ENCODE results near the gene SETD3. TPM values are rescaled to one million over a fixed set of nuclear protein-coding genes. Genes with fewer than 3 reads are reported as not detected.
A peak's percentile ranks its signal among the peaks of the same experiment; 100 is the strongest.

Gene SETD3
- polyA plus RNA-seq, 1 donor from 2014 or later = 27.8 TPM

DNA sequence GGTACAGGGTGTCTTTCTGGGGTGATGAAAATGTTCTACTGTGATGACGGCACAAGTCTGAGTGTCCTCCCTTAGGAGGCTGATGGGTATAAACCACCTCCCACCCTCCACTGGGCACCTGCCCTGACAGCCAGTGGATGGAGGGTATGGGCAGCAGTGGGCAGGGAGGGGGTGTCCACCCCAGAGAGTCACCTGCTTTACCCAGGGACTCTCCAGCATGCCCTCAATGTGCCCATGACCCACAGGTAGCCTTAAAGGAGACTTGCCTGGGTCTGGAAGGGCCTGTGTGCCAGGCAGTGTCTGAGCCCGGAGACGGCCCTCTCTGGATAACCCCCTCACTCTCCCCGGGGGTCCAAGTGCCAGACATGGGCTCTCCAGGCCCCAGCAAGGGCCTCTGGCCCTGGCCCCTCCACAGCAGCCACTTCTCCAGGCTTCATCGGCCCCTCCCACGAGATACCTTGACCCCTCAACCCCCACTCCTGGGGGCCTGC is 39.3 kb upstream of the SETD3 start:
- Mint-ChIP-seq H3K36me3 (no peaks in the 10 kb centered on the region), H3K9me3 (no peaks in the 10 kb centered on the region), H3K27me3 (no peaks in the 10 kb centered on the region), H3K4me1 (no peaks in the 10 kb centered on the region), H3K27ac (peak overlapping the region in 1 of 3 donors; percentile 96), H3K4me3 (no peak overlapping the region)

GRCh38 chr14:99519347-99519881 is 38.8 kb upstream of the SETD3 start:
- Mint-ChIP-seq H3K27me3 (no peaks in the 10 kb centered on the region), H3K4me1 (no peaks in the 10 kb centered on the region), H3K9me3 (no peaks in the 10 kb centered on the region), H3K27ac (no peak overlapping the region), H3K4me3 (no peak overlapping the region), H3K36me3 (peaks cover 1% of the 10 kb centered on the region)

DNA sequence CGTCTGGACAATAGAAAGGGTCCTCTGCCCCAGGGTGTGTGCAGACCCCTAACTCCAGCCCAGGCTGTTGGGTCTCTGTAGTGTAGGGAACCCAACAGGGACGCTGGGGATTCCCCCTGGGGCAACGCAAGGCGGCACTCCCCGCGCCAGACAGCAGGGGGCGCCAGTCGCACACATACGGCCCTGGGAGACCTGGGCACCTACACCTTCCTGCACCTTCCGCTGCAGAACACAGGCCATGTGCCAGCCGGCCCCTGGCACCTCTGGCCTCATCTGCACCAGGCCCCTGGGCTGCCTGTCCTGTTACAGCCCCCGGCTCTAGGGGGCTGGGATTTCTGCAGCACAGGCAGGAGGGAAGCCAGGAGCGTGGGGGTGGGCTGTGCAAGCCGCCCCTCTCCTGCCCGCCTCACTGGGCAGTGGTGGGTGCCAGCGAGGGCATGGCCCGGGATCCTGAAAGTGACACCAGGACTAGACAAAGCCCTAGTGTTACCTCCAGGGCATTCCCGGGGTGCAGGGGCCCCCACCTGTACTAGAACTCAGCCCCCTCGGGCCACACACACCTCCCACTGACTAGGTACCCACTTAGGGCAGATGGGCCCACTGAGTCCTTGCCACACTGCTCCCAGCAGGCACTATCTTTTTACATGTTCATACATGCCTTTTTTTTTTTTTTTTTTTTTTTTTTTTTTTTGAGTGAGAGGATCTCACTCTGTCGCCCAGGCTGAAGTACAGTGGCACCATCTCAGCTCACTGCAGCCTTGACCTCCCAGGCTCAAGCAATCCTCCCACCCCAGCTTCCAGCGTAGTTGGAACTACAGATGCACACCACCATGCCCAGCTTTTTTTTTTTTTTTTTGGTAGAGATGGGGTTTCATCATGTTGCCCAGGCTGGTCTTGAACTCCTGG is 38.0 kb upstream of the SETD3 start:
- H3K36me3 Mint-ChIP-seq = peaks cover 1% of the 10 kb centered on the region
- no peaks in the 10 kb centered on the region for H3K27me3 Mint-ChIP-seq
- H3K9me3 Mint-ChIP-seq = no peaks in the 10 kb centered on the region
- H3K27ac Mint-ChIP-seq = no peak overlapping the region
- H3K4me1 Mint-ChIP-seq = no peaks in the 10 kb centered on the region
- H3K4me3 Mint-ChIP-seq = no peak overlapping the region

GRCh38 chr14:99517643-99518381 is 37.2 kb upstream of the SETD3 start:
- Mint-ChIP-seq H3K36me3 (peaks cover 1% of the 10 kb centered on the region), H3K9me3 (no peaks in the 10 kb centered on the region), H3K4me1 (no peaks in the 10 kb centered on the region), H3K27ac (no peak overlapping the region), H3K27me3 (no peaks in the 10 kb centered on the region), H3K4me3 (no peak overlapping the region)

DNA sequence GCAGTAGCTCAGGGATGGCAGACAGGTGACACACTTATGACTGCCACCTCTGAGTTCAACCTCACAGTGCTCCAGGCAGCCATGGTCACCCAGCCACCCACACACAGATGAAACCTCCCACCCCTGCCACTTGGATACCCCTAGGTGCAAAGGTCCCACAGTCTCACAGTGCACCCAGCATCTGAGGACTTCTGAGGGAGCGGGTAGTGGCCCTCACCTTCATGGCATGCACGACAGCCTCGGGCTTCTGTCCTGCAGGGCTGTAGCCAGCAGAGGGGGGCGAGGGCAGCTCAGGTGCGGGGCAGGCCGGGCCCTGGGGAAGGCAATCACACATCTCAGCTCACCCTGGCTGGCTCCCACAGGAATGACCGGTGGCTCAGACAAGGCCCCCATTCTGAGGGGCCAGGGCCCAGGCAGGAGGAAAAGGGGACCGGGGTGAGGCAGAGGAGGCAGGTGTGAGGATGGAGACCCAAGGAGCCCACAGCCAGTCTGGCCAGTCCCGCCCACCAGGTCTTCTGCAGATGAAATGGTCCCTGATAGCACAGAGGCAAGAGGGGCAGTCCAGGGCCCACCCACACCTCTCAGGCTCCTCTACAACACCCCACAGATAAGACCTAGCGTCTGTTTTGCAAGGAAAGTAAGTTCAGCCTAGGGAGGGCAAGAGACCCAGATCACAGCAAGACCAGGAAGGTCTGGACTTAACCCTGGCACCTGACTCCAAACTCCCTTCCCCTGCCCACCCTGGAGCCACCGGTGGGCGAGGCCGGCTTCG is 36.4 kb upstream of the SETD3 start:
- no peak overlapping the region for H3K27ac Mint-ChIP-seq
- no peaks in the 10 kb centered on the region for H3K4me1 Mint-ChIP-seq
- H3K27me3 Mint-ChIP-seq = no peaks in the 10 kb centered on the region
- H3K9me3 Mint-ChIP-seq = no peaks in the 10 kb centered on the region
- H3K36me3 Mint-ChIP-seq = peaks cover 1% of the 10 kb centered on the region
- H3K4me3 Mint-ChIP-seq = no peak overlapping the region

GRCh38 chr14:99516156-99516870 is 35.7 kb upstream of the SETD3 start:
- no peaks in the 10 kb centered on the region for H3K9me3 Mint-ChIP-seq
- no peak overlapping the region for H3K4me3 Mint-ChIP-seq
- H3K27me3 Mint-ChIP-seq = no peaks in the 10 kb centered on the region
- peaks cover 1% of the 10 kb centered on the region for H3K36me3 Mint-ChIP-seq
- H3K4me1 Mint-ChIP-seq = no peaks in the 10 kb centered on the region
- H3K27ac Mint-ChIP-seq = no peak overlapping the region

- Mint-ChIP-seq H3K4me3 (no peak overlapping the region), H3K27me3 (no peaks in the 10 kb centered on the region), H3K4me1 (no peaks in the 10 kb centered on the region), H3K9me3 (no peaks in the 10 kb centered on the region), H3K27ac (no peak overlapping the region), H3K36me3 (peaks cover 1% of the 10 kb centered on the region)
Observed at GRCh38 chr14:99515301-99516155, 34.9 kb upstream of the SETD3 start.

DNA sequence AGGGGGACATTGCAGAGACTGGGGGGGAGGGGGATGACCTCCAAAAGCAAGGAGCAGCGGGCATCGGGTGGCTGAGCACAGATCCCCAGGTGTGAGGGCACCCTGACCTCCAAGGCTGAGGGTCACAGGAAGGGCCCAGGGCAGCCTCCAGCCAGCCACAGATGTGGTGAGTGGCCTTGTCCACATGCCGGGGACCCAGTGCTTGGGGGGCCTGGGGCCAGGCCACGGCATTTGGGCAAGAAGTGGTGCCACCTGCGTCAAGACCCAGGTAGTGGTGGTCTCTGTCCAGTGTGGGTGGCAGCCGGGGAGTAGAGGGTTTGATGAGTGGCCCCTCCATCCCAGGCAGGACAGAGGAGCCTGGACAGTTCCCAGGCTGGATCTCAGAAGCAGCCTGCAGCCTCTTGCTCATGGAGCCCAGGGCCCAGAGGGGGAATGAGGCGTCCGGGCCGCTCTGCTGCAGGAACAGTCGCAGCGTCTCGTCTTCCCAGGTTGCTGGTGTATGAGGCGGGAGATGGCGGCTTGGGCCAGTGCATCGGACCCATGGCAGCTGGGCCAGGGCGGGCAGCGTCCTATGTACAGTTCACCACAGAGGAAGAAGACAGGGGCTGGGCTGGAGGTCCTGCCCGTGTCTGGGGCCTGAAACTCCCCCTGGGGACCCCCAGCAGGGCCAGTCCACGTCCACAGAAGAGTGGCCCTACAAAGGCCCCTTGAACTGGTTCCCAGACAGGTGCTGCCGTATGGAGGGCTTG is 34.1 kb upstream of the SETD3 start:
- H3K9me3 Mint-ChIP-seq = no peaks in the 10 kb centered on the region
- peak overlapping the region in 1 of 3 donors; percentile 59 for H3K27ac Mint-ChIP-seq
- peaks cover 1% of the 10 kb centered on the region for H3K36me3 Mint-ChIP-seq
- H3K4me1 Mint-ChIP-seq = no peaks in the 10 kb centered on the region
- H3K27me3 Mint-ChIP-seq = no peaks in the 10 kb centered on the region
- H3K4me3 Mint-ChIP-seq = peak overlapping the region in 1 of 4 donors; percentile 33

- Mint-ChIP-seq H3K36me3 (peaks cover 1% of the 10 kb centered on the region), H3K4me1 (no peaks in the 10 kb centered on the region), H3K27me3 (no peaks in the 10 kb centered on the region), H3K4me3 (no peak overlapping the region), H3K27ac (peak overlapping the region in 2 of 3 donors; percentile 42 to 53), H3K9me3 (no peaks in the 10 kb centered on the region)
Observed at GRCh38 chr14:99513946-99514551, 33.4 kb upstream of the SETD3 start.

DNA sequence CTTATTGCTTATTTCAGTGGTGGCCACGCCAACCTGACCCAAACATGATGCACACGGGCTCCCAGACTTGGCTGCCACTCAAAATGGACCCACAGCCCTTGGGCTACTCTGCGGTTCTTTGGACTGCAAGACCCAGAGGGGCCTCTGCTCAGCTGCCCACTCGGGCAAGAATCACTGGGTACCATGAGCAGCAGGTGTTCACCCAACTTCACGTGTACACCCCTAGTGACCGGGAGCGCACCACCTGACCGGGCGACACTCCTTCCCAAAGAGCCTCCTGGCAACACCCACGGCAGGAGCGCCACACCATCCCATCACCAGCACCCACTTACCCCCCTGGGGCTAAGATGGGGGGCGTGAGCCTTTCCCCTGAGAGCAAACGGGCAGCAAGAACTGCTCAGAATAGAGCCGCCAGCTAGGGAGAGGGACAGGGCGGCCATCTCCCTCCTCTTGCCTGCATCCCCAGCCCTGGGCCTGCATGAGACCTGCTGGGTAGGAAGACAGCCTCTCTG is 32.6 kb upstream of the SETD3 start:
- Mint-ChIP-seq H3K9me3 (no peaks in the 10 kb centered on the region), H3K4me3 (no peak overlapping the region), H3K4me1 (no peaks in the 10 kb centered on the region), H3K27ac (peak overlapping the region in 1 of 3 donors; percentile 42), H3K27me3 (no peaks in the 10 kb centered on the region), H3K36me3 (peaks cover 1% of the 10 kb centered on the region)

DNA sequence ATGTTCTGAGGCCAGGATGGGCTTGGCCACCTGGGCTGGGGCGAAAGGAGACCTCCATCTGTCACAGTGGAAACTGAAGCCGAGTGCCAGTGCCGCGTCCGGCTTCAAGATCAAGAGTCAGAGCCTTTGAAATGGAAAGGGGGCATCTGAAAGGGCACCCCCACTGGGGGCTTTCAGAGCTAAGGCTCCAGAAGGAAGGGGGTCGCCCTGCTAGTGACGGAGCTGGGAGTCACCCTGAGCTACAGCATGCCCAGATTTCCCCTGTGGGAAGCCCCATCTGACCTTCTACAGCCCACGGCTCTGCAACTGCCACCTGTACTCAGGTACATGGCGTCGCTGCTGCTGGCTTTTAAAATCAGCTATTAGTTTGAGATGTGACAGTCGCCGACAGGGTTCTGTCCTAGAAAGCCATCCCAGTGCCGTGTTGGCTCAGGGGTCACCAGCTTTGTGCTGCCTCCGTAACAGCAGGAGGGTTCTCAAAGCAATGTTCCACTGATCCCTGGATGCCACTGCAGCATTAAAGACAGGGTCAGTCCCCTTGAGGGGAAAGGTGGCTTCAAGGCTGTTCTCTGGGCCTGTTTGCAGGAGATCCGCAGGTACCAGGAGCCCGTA is 32.0 kb upstream of the SETD3 start:
- Mint-ChIP-seq H3K4me3 (no peak overlapping the region), H3K27me3 (no peaks in the 10 kb centered on the region), H3K4me1 (no peaks in the 10 kb centered on the region), H3K9me3 (no peaks in the 10 kb centered on the region), H3K36me3 (peaks cover 1% of the 10 kb centered on the region), H3K27ac (no peak overlapping the region)

DNA sequence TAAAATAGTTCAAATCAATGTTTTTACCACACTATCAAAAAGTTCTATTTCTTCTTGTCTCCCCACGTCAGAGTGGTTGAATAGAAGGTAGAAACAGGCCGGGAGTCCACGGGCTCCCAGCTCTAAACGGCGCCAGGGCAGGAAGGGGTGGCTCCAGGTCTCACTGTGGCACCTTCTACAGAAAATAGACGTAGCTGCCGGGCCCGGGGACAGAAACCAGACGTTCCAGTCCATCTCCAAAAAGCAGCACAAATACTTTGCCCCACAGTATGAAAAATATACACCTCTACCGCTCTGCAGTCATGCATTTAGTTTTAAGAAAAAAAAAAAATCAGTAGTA is 31.4 kb upstream of the SETD3 start:
- no peaks in the 10 kb centered on the region for H3K27me3 Mint-ChIP-seq
- H3K9me3 Mint-ChIP-seq = no peaks in the 10 kb centered on the region
- peaks cover 1% of the 10 kb centered on the region for H3K36me3 Mint-ChIP-seq
- no peak overlapping the region for H3K4me3 Mint-ChIP-seq
- H3K27ac Mint-ChIP-seq = no peak overlapping the region
- H3K4me1 Mint-ChIP-seq = no peaks in the 10 kb centered on the region
